Endothelial cell of umbilical vein (primary cell): Measurements from ENCODE around the gene ATP9B. TPM values are rescaled to one million over a fixed set of nuclear protein-coding genes. Genes with fewer than 3 reads are reported as not detected.

Experiments used
- BruUV-seq: library from RNA; stranded (reverse); fragments of 400-500 nt; replicated peaks from 2 replicates; lab custom pipeline; 2021; lab: Mats Ljungman, UMichigan
- CTCF ChIA-PET: fragments of 300-600, 350-600 bp; sonication (Branson Sonifier 250); formaldehyde crosslinking; loops from one replicate; lab custom pipeline; 2021; ENCODE audit warnings: antibody characterized with exemption, inconsistent platforms; lab: Charles Lee
- POLR2A ChIA-PET: fragments of 300-600, 350-600 bp; sonication (Branson Sonifier 250); formaldehyde crosslinking; loops from one replicate; lab custom pipeline; 2021; ENCODE audit warnings: antibody characterized with exemption, inconsistent platforms; lab: Charles Lee
- DNase-seq: peaks from one replicate; pipeline ENCODE4 v3.0.0-alpha.2; 2011; ENCODE audit warnings: low read depth, low spot score
- FAIRE-seq: peaks from 2 replicates; lab custom pipeline; 2011; peaks lifted over from hg19 to GRCh38; lab: Jason Lieb, UNC
- H2AFZ ChIP-seq: 2 replicates; pipeline ENCODE4 v1.6.0; 2012; ENCODE audit warnings: low read depth, low read length, control low read depth, inconsistent platforms
- H3K27ac ChIP-seq: 2 replicates; pipeline ENCODE4 v1.5.1; 2011; ENCODE audit warnings: low read depth, mild to moderate bottlenecking, control low read depth, low read length, moderate library complexity; ENCODE audit not compliant: insufficient read depth
- H3K27me3 ChIP-seq, 2 experiments: 2 replicates each; pipeline versions ENCODE4 v1.6.0 to v1.6.1; 2011; ENCODE audit warnings: low read length in 2 of 2, mixed read lengths in 1 of 2; ENCODE audit not compliant: control insufficient read depth in 2 of 2, insufficient read depth in 2 of 2
- H3K36me3 ChIP-seq, 2 experiments: 2 replicates in 1 of 2; 3 replicates in 1 of 2; pipeline ENCODE4 v1.5.1; 2011; ENCODE audit warnings: low read length in 2 of 2, mild to moderate bottlenecking in 1 of 2, moderate library complexity in 1 of 2; ENCODE audit not compliant: control insufficient read depth in 2 of 2, insufficient read depth in 2 of 2; ENCODE audit errors: extremely low read depth in 1 of 2
- H3K4me1 ChIP-seq: 3 replicates; pipeline ENCODE4 v1.5.1; 2011; ENCODE audit warnings: mild to moderate bottlenecking, low read length; ENCODE audit not compliant: control insufficient read depth, insufficient read depth; ENCODE audit errors: extremely low read depth
- H3K4me2 ChIP-seq: 2 replicates; pipeline ENCODE4 v1.6.1; 2011; ENCODE audit warnings: low read length, control low read depth, mixed read lengths; ENCODE audit not compliant: insufficient read depth
- H3K4me3 ChIP-seq, 3 experiments: fragments of 200-600 bp in 1 of 3; sonication (generic), shearing (Covaris generic) in 1 of 3; replicated peaks in 1 of 3; 2 replicates each; pipeline ENCODE4 v1.5.1; 2011 to 2016; ENCODE audit warnings: control low read depth in 3 of 3, low read length in 3 of 3, mild to moderate bottlenecking in 2 of 3, inconsistent platforms in 1 of 3, low read depth in 1 of 3, moderate library complexity in 1 of 3; ENCODE audit not compliant: insufficient read depth in 1 of 3
- H3K79me2 ChIP-seq: 2 replicates; pipeline ENCODE4 v1.6.0; 2012; ENCODE audit warnings: low read length, inconsistent platforms; ENCODE audit not compliant: control insufficient read depth, insufficient read depth
- H3K9ac ChIP-seq: replicated peaks from 2 replicates; pipeline ENCODE3; 2011; ENCODE audit warnings: low read length, control low read depth; ENCODE audit not compliant: insufficient read depth; ENCODE audit errors: extremely low read depth
- H3K9me1 ChIP-seq: replicated peaks from 3 replicates; pipeline ENCODE4 v1.6.0; 2011; ENCODE audit warnings: mild to moderate bottlenecking, low read length; ENCODE audit not compliant: control insufficient read depth, insufficient read depth; ENCODE audit errors: extremely low read depth
- H3K9me3 ChIP-seq: replicated peaks from 2 replicates; pipeline ENCODE4 v1.5.1; 2012; ENCODE audit warnings: low read length, inconsistent platforms; ENCODE audit not compliant: control insufficient read depth, insufficient read depth
- H4K20me1 ChIP-seq: replicated peaks from 2 replicates; pipeline ENCODE3; 2011; ENCODE audit warnings: mild to moderate bottlenecking, low read length; ENCODE audit not compliant: control insufficient read depth, insufficient read depth; ENCODE audit errors: extremely low read depth
- FOS ChIP-seq: IDR thresholded peaks from 2 replicates; pipeline ENCODE4 v1.6.1; 2011; ENCODE audit warnings: mild to moderate bottlenecking, low read length, moderate library complexity, borderline replicate concordance; ENCODE audit not compliant: insufficient read depth
- GATA2 ChIP-seq: IDR thresholded peaks from 2 replicates; pipeline ENCODE4 v1.7.0; 2011; ENCODE audit warnings: low read depth, mild to moderate bottlenecking, moderate library complexity, mixed read lengths, low read length; ENCODE audit not compliant: insufficient read length, insufficient read depth
- JUN ChIP-seq: IDR thresholded peaks from 2 replicates; pipeline ENCODE4 v1.6.1; 2011; ENCODE audit warnings: borderline replicate concordance, low read depth; ENCODE audit not compliant: insufficient read length, insufficient read depth
- POLR2A ChIP-seq: IDR thresholded peaks from 2 replicates; pipeline ENCODE4 v1.6.1; 2012; ENCODE audit warnings: low read depth, mild to moderate bottlenecking, control low read depth, low read length
- POLR2AphosphoS5 ChIP-seq: IDR thresholded peaks from 2 replicates; pipeline ENCODE4 v1.6.1; 2012; ENCODE audit warnings: low read depth, mild to moderate bottlenecking, control low read depth, low read length, moderate library complexity; ENCODE audit not compliant: insufficient read depth
- dilution Hi-C: fragments of 300-500 bp; cut with MboI; formaldehyde crosslinking; loops from one replicate; pipeline ENCODE4 v1.15.0; 2019; ENCODE audit warnings: low sequenced_read_pairs; ENCODE audit not compliant: extremely low pct_ligation_motif_present
- intact Hi-C: fragments of 100-400 bp; cut with micrococcal nuclease; formaldehyde crosslinking; loops from one replicate; pipeline ENCODE4 v1.10.0; 2022
- polyA plus RNA-seq, 4 experiments: library from polyadenylated mRNA; depleted of rRNA in 3 of 4; stranded (reverse) in 3 of 4; unstranded in 1 of 4; fragments of >200 nt; gene quantifications; 2 replicates each; pipeline versions ENCODE4 v1.2.1 to v1.2.3, GENCODE V29; 2011 to 2012; ENCODE audit warnings: missing spikeins in 1 of 4
- total RNA-seq: library from RNA; stranded (reverse); gene quantifications from 2 replicates; pipeline ENCODE4 v1.2.3, GENCODE V29; 2021
- TF ChIP-seq, protein P1 (sequence below), 2 donors: IDR thresholded peaks; 1 replicate in 1 of 2; 2 replicates in 1 of 2; pipeline ENCODE4 v1.5.1; 2011; ENCODE audit warnings: low read length in 2 of 2, mild to moderate bottlenecking in 2 of 2, moderate library complexity in 2 of 2, control low read depth in 1 of 2, inconsistent platforms in 1 of 2, low read depth in 1 of 2; ENCODE audit not compliant: insufficient read depth in 1 of 2; ENCODE audit errors: extremely low read depth in 1 of 2
- TF ChIP-seq, protein P2 (sequence below): IDR thresholded peaks from 2 replicates; pipeline ENCODE4 v1.6.1; 2011; ENCODE audit not compliant: insufficient read depth, insufficient read length

The ATP9B gene
- total and polyA plus RNA-seq, 2 donors (not counting 3 experiments of a cell fraction or from before 2014, with no cell fraction given) = 14.6 to 18.2 TPM

DNA sequence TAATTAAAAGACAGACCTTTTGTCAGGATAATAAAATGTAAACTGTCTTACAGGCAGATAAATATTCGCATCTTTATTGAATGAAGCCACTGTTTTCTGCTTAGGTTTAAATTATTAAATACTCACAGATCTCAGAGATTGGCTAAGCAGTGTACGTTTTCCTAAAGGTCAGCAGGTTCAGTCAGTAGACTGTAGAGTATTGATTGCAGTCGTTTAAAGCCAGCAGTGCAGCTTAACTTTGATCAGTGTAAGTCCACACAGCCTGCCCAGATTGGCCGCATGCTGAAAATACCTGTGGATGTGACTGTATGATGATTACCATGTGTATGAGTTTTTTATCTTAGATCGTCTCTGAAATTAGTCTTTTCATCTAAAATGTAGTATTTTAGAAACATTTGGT lies 42.3 kb downstream of the ATP9B start:
- H4K20me1 ChIP-seq = no peaks in the 10 kb centered on the region
- dilution Hi-C loops = no loop called here
- intact Hi-C loops = no loop called here
- peaks cover 0 to 4% of the 10 kb centered on the region in 2 experiments for H3K36me3 ChIP-seq
- H3K9me1 ChIP-seq = no peaks in the 10 kb centered on the region
- no peak overlapping the region for H3K4me2 ChIP-seq
- ChIA-PET CTCF (no interaction called here), POLR2A (no interaction called here)
- FAIRE-seq (no peak), DNase-seq (no peak)
- H3K4me1 ChIP-seq = no peaks in the 10 kb centered on the region
- no peaks in the 10 kb centered on the region for H3K27me3 ChIP-seq
- no peaks in the 10 kb centered on the region for H3K79me2 ChIP-seq
- no peaks in the 10 kb centered on the region for H3K9me3 ChIP-seq
- TF ChIP-seq FOS (no peak), GATA2 (no peak), JUN (no peak), POLR2AphosphoS5 (no peak), POLR2A (no peak)
- TF ChIP-seq, protein P1, sequence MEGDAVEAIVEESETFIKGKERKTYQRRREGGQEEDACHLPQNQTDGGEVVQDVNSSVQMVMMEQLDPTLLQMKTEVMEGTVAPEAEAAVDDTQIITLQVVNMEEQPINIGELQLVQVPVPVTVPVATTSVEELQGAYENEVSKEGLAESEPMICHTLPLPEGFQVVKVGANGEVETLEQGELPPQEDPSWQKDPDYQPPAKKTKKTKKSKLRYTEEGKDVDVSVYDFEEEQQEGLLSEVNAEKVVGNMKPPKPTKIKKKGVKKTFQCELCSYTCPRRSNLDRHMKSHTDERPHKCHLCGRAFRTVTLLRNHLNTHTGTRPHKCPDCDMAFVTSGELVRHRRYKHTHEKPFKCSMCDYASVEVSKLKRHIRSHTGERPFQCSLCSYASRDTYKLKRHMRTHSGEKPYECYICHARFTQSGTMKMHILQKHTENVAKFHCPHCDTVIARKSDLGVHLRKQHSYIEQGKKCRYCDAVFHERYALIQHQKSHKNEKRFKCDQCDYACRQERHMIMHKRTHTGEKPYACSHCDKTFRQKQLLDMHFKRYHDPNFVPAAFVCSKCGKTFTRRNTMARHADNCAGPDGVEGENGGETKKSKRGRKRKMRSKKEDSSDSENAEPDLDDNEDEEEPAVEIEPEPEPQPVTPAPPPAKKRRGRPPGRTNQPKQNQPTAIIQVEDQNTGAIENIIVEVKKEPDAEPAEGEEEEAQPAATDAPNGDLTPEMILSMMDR (IDR thresholded peaks at IDR 0.05; ENCODE audit: extremely low read depth in 1 of 2, insufficient read depth in 1 of 2, low read depth in 1 of 2, low read length in 2 of 2) = no peak
- TF ChIP-seq, protein P2, sequence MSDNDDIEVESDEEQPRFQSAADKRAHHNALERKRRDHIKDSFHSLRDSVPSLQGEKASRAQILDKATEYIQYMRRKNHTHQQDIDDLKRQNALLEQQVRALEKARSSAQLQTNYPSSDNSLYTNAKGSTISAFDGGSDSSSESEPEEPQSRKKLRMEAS = no peak
- no peak overlapping the region for H3K4me3 ChIP-seq
- no peak overlapping the region for H3K27ac ChIP-seq
- H3K9ac ChIP-seq = no peak overlapping the region
- BruUV-seq = no TSS peak
- no peak overlapping the region for H2AFZ ChIP-seq
